GM23338 (cell line): ENCODE results near the gene ATP9A. TPM values are rescaled to one million over a fixed set of nuclear protein-coding genes. Genes with fewer than 3 reads are reported as not detected.

Experiments
- ATAC-seq: fragments of 200-7000 bp; cut with Tn5 transposase; 3 replicates; pipeline ENCODE4 v1.9.1; 2020
- DNase-seq: peaks from one replicate; pipeline ENCODE4 v3.0.0-alpha.2; 2015; ENCODE audit warnings: low spot score
- H2AFZ ChIP-seq: fragments of 200-600 bp; sonication (generic); 2 replicates; pipeline ENCODE4 v1.8.0; 2016; ENCODE audit warnings: antibody characterized with exemption, mild to moderate bottlenecking, moderate library complexity
- H3F3A ChIP-seq: fragments of 200-600 bp; sonication (generic); replicated peaks from 2 replicates; pipeline ENCODE4 v1.8.0; 2017; ENCODE audit warnings: antibody characterized with exemption, mixed run types, low read depth
- H3K27ac ChIP-seq: fragments of 200-600 bp; sonication (generic); 2 replicates; pipeline ENCODE4 v1.6.1; 2016; ENCODE audit warnings: low read depth
- H3K27me3 ChIP-seq: fragments of 200-600 bp; sonication (generic); 2 replicates; pipeline ENCODE4 v1.8.0; 2016; ENCODE audit warnings: mild to moderate bottlenecking, mixed run types, moderate library complexity; ENCODE audit not compliant: insufficient read depth
- H3K36me3 ChIP-seq: fragments of 200-600 bp; sonication (generic); 2 replicates; pipeline ENCODE4 v1.8.0; 2016; ENCODE audit warnings: mild to moderate bottlenecking; ENCODE audit not compliant: insufficient read depth
- H3K4me1 ChIP-seq: fragments of 200-600 bp; sonication (generic); 2 replicates; pipeline ENCODE4 v1.8.0; 2016; ENCODE audit warnings: mild to moderate bottlenecking, moderate library complexity; ENCODE audit not compliant: insufficient read depth
- H3K4me2 ChIP-seq: fragments of 200-600 bp; sonication (generic); 2 replicates; pipeline ENCODE4 v1.7.1; 2017; ENCODE audit warnings: mixed run types
- H3K4me3 ChIP-seq: fragments of 200-600 bp; sonication (generic); 2 replicates; pipeline ENCODE4 v1.6.1; 2016; ENCODE audit warnings: mixed run types
- H3K79me2 ChIP-seq: fragments of 200-600 bp; sonication (generic); replicated peaks from 2 replicates; pipeline ENCODE4 v1.8.0; 2017; ENCODE audit warnings: mild to moderate bottlenecking; ENCODE audit not compliant: insufficient read depth
- H3K9me2 ChIP-seq: fragments of 200-600 bp; sonication (generic); 2 replicates; pipeline ENCODE4 v1.8.0; 2017; ENCODE audit not compliant: insufficient read depth
- H4K20me1 ChIP-seq: fragments of 200-600 bp; sonication (generic); replicated peaks from 2 replicates; pipeline ENCODE4 v1.8.0; 2017; ENCODE audit warnings: mild to moderate bottlenecking; ENCODE audit not compliant: insufficient read depth
- H3K27ac Mint-ChIP-seq: 2 replicates; pipeline ENCODE4 v1.8.0; 2020; ENCODE audit warnings: inconsistent platforms, mild to moderate bottlenecking, moderate library complexity, mixed read lengths
- H3K27me3 Mint-ChIP-seq: 3 replicates; pipeline ENCODE4 v1.8.0; 2022; ENCODE audit warnings: low read depth, mild to moderate bottlenecking, moderate library complexity, mixed read lengths, inconsistent platforms; ENCODE audit not compliant: insufficient read depth, poor library complexity
- H3K36me3 Mint-ChIP-seq: 3 replicates; pipeline ENCODE4 v1.8.0; 2021; ENCODE audit warnings: low read depth, mild to moderate bottlenecking, inconsistent platforms, moderate library complexity, mixed read lengths
- H3K4me1 Mint-ChIP-seq: 3 replicates; pipeline ENCODE4 v1.8.0; 2020; ENCODE audit warnings: mild to moderate bottlenecking, inconsistent platforms, mixed read lengths
- H3K4me3 Mint-ChIP-seq: 3 replicates; pipeline ENCODE4 v1.8.0; 2021; ENCODE audit warnings: moderate library complexity, mild to moderate bottlenecking, inconsistent platforms, mixed read lengths
- H3K9me3 Mint-ChIP-seq: 3 replicates; pipeline ENCODE4 v1.8.0; 2020; ENCODE audit warnings: moderate library complexity, mild to moderate bottlenecking, inconsistent platforms, mixed read lengths
- CREB1 ChIP-seq: fragments of 250-450 bp; sonication (Bioruptor Pico); IDR thresholded peaks from 2 replicates; pipeline ENCODE4 v1.5.0; 2020; ENCODE audit warnings: low read depth, mild to moderate bottlenecking, moderate library complexity
- EZH2 ChIP-seq: fragments of 200-600 bp; sonication (generic); IDR thresholded peaks from one replicate; pipeline ENCODE4 v1.8.0; 2017; ENCODE audit warnings: antibody characterized with exemption, mild to moderate bottlenecking, low read depth; ENCODE audit not compliant: unreplicated experiment
- NANOG ChIP-seq: IDR thresholded peaks from 2 replicates; pipeline ENCODE4 v1.6.1; 2016; ENCODE audit warnings: antibody characterized with exemption, borderline replicate concordance
- STAT1 ChIP-seq: IDR thresholded peaks from one replicate; pipeline ENCODE4 v1.6.1; 2016; ENCODE audit warnings: antibody characterized with exemption; ENCODE audit not compliant: unreplicated experiment
- ZNF114 ChIP-seq: fragments of 250-450 bp; sonication (Bioruptor Pico); IDR thresholded peaks from 2 replicates; pipeline ENCODE4 v1.5.0; 2020; ENCODE audit warnings: mild to moderate bottlenecking, moderate library complexity
- ZNF462 ChIP-seq: fragments of 250-450 bp; sonication (Bioruptor Pico); IDR thresholded peaks from 2 replicates; pipeline ENCODE4 v1.5.0; 2020; ENCODE audit warnings: mild to moderate bottlenecking, moderate library complexity
- polyA plus RNA-seq: library from polyadenylated mRNA; unstranded; fragments of >200 nt; fragmentation: Nextera tagmentation; extraction: Ambion mirVana; gene quantifications from 2 replicates; pipeline ENCODE4 v1.2.1, GENCODE V29; 2016
- total RNA-seq: library from RNA; depleted of rRNA; stranded (reverse); fragments of >200 nt; shearing (Covaris generic); gene quantifications from 2 replicates; pipeline ENCODE4 v1.2.3, GENCODE V29; 2014

Gene ATP9A
- total and polyA plus RNA-seq, 2 experiments from 2014 or later: 0.94 to 5.9 TPM

- no peak for TF ChIP-seq ZNF462 (CRISPR knock-in tag)
- TF ChIP-seq CREB1 (CRISPR knock-in tag): no peak
- no peak for TF ChIP-seq STAT1
- TF ChIP-seq NANOG: no peak
- no peak for TF ChIP-seq EZH2
These were observed 57.8 kb downstream of the ATP9A start (continued) for GRCh38 chr20:51710361-51710894.

GRCh38 chr20:51705400-51705799, 62.8 kb downstream of the ATP9A start:
- Mint-ChIP-seq H3K36me3 (no peaks in the 10 kb centered on the region), H3K27ac (no peak overlapping the region), H3K4me1 (peaks cover 63% of the 10 kb centered on the region), H3K4me3 (peak overlapping the region; percentile 29; the same call in 1 of the 3 replicates), H3K9me3 (no peaks in the 10 kb centered on the region), H3K27me3 (peaks cover 1% of the 10 kb centered on the region)
- H3K9me2 ChIP-seq: no peaks in the 10 kb centered on the region
- TF ChIP-seq NANOG: peak; percentile 81; the same call in 1 of the 2 replicates
- no peak for TF ChIP-seq ZNF114 (CRISPR knock-in tag)
- no peak for TF ChIP-seq ZNF462 (CRISPR knock-in tag)
- H3K36me3 ChIP-seq: no peaks in the 10 kb centered on the region
- H3K27me3 ChIP-seq: no peaks in the 10 kb centered on the region
- H3K4me3 ChIP-seq: no peak overlapping the region
- peaks cover 62% of the 10 kb centered on the region for H3K4me1 ChIP-seq
- H2AFZ ChIP-seq: no peak overlapping the region
- no peaks in the 10 kb centered on the region for H3K79me2 ChIP-seq
- H3K4me2 ChIP-seq: peak overlapping the region; percentile 40
- no peaks in the 10 kb centered on the region for H4K20me1 ChIP-seq
- DNase-seq (no peak), ATAC-seq (no peak)
- H3F3A ChIP-seq: 0 out of 2 replicates have a peak, but pooled peaks cover 3% of the 10 kb centered on the region
- no peak overlapping the region; the same call in 1 of the 2 replicates for H3K27ac ChIP-seq
